ENCODE results near the gene PTPN2.
"Not testable (repeated sequence)": the region's sequence is repeated elsewhere in the genome, so short reads cannot be mapped to it uniquely, and the experiment has no call there.

PTPN2 gene

GRCh38 chr18:12882453-12883371 is 1.3 kb downstream of the PTPN2 start:
- Mint-ChIP-seq H3K27ac (peak overlapping the region; percentile 5), H3K36me3 (ENCODE audit: low read depth) (peaks cover 19% of the 10 kb centered on the region), H3K4me1 (peaks cover 49% of the 10 kb centered on the region), H3K27me3 (ENCODE audit: low read depth, poor library complexity) (peaks cover 21% of the 10 kb centered on the region), H3K4me3 (peak overlapping the region; percentile 88), H3K9me3 (peaks cover 4% of the 10 kb centered on the region)
- no peak for DNase-seq
- no peak for TF ChIP-seq CTCF (IDR thresholded peaks at IDR 0.05)

- H3K36me3 Mint-ChIP-seq (ENCODE audit: low read depth) = peaks cover 32% of the 10 kb centered on the region
- DNase-seq = no peak
- H3K27me3 Mint-ChIP-seq (ENCODE audit: low read depth, poor library complexity) = peaks cover 21% of the 10 kb centered on the region
- no peak for TF ChIP-seq CTCF (IDR thresholded peaks at IDR 0.05)
- peaks cover 16% of the 10 kb centered on the region for H3K9me3 Mint-ChIP-seq
- H3K4me1 Mint-ChIP-seq = peaks cover 54% of the 10 kb centered on the region
- peak overlapping the region; percentile 2 for H3K27ac Mint-ChIP-seq
- no peak overlapping the region for H3K4me3 Mint-ChIP-seq
These were observed 3.5 kb downstream of the PTPN2 start for GRCh38 chr18:12880541-12880910.

- Mint-ChIP-seq H3K4me3 (no peak overlapping the region), H3K27ac (no peak overlapping the region), H3K4me1 (peaks cover 56% of the 10 kb centered on the region), H3K9me3 (peaks cover 22% of the 10 kb centered on the region), H3K36me3 (ENCODE audit: low read depth) (peaks cover 37% of the 10 kb centered on the region), H3K27me3 (ENCODE audit: low read depth, poor library complexity) (peaks cover 16% of the 10 kb centered on the region)
- TF ChIP-seq CTCF (IDR thresholded peaks at IDR 0.05) = no peak
- no peak for DNase-seq
These were observed 4.0 kb downstream of the PTPN2 start for GRCh38 chr18:12879840-12880540.

- not testable (repeated sequence) for H3K4me3 Mint-ChIP-seq; DNase-seq; H3K27ac Mint-ChIP-seq; H3K27me3 Mint-ChIP-seq (ENCODE audit: low read depth, poor library complexity)
- peaks cover 41% of the 10 kb centered on the region for H3K9me3 Mint-ChIP-seq
- peaks cover 52% of the 10 kb centered on the region for H3K36me3 Mint-ChIP-seq (ENCODE audit: low read depth)
- H3K4me1 Mint-ChIP-seq = peaks cover 19% of the 10 kb centered on the region
These were observed 9.0 kb downstream of the PTPN2 start for GRCh38 chr18:12874992-12875391.

GRCh38 chr18:12873961-12874567 is 10.0 kb downstream of the PTPN2 start:
- not testable (repeated sequence) for H3K4me3 Mint-ChIP-seq; H3K27me3 Mint-ChIP-seq (ENCODE audit: low read depth, poor library complexity); H3K27ac Mint-ChIP-seq; DNase-seq
- peaks cover 38% of the 10 kb centered on the region for H3K9me3 Mint-ChIP-seq
- peaks cover 48% of the 10 kb centered on the region for H3K36me3 Mint-ChIP-seq (ENCODE audit: low read depth)
- H3K4me1 Mint-ChIP-seq = peaks cover 12% of the 10 kb centered on the region

- Mint-ChIP-seq H3K9me3 (peaks cover 37% of the 10 kb centered on the region), H3K4me3 (no peak overlapping the region)
These were observed 11.6 kb downstream of the PTPN2 start for GRCh38 chr18:12872408-12872807.

More at GRCh38 chr18:12872408-12872807, 11.6 kb downstream of the PTPN2 start:
- Mint-ChIP-seq H3K27me3 (ENCODE audit: low read depth, poor library complexity) (no peaks in the 10 kb centered on the region), H3K27ac (no peak overlapping the region), H3K4me1 (peaks cover 8% of the 10 kb centered on the region), H3K36me3 (ENCODE audit: low read depth) (peaks cover 50% of the 10 kb centered on the region)
- no peak for DNase-seq
- no peak for TF ChIP-seq CTCF (IDR thresholded peaks at IDR 0.05)

Data from nephron progenitor cell (in vitro differentiated cells).